ENCODE results near the gene CRABP2. TPM values are rescaled to one million over a fixed set of nuclear protein-coding genes. Genes with fewer than 3 reads are reported as not detected.

Gene CRABP2
- total and polyA plus RNA-seq, 10 of the 15 experiments (the other 5 are each of a cell fraction or from before 2014, with no cell fraction given): 0.21 to 1.3 (median 0.41) TPM

GRCh38 chr1:156692925-156693847, 12.2 kb downstream of the CRABP2 start:
- Histone ChIP-seq H3K27me3 (replicated peaks in 1 of 2; ENCODE audit: control insufficient read depth in 2 of 2, insufficient read depth in 2 of 2, low read length in 1 of 2) (peaks cover 18 to 33% of the 10 kb centered on the region in 2 experiments), H3K9me3 (replicated peaks; ENCODE audit: control insufficient read depth, insufficient read depth, low read length) (no peaks in the 10 kb centered on the region), H3K27ac (ENCODE audit: control insufficient read depth, insufficient read depth) (no peak overlapping the region), H3K4me2 (ENCODE audit: control insufficient read depth, insufficient read depth) (no peak overlapping the region), H3K79me2 (ENCODE audit: control insufficient read depth, insufficient read depth, low read length) (no peaks in the 10 kb centered on the region), H3K9ac (ENCODE audit: control insufficient read depth, insufficient read depth, low read length) (no peak overlapping the region), H3K4me3 (no peak overlapping the region), H3K36me3 (ENCODE audit: control insufficient read depth in 2 of 2, insufficient read depth in 2 of 2, low read length in 1 of 2) (no peaks in the 10 kb centered on the region), H3K4me1 (ENCODE audit: control insufficient read depth, insufficient read depth, low read length) (no peaks in the 10 kb centered on the region), H2AFZ (ENCODE audit: control insufficient read depth, low read depth, low read length) (no peak overlapping the region), H4K20me1 (ENCODE audit: control insufficient read depth, insufficient read depth) (peaks cover 4% of the 10 kb centered on the region; the same call in 1 of the 2 replicates)
- intact Hi-C loops (cut with micrococcal nuclease; ENCODE audit: unreplicated experiment): no loop called here
- DNase-seq (ENCODE audit: low read depth, low spot score) (no peak), FAIRE-seq (no peak), ATAC-seq (no peak)
- RAD21 ChIA-PET (ENCODE audit: unreplicated experiment): interaction anchor here (10.2 kb wide), 1 partner anchor 35 kb away, joined by 173 read pairs; the partner anchor contains the start of genes ISG20L2 and METTL25B
- 23% methylated on average over 12 of the region's 16 CpGs for WGBS (ENCODE audit: insufficient coverage, insufficient replicate concordance, low lambda C conversion rate, missing lambda C conversion rate)
- CTCF ChIA-PET: interaction anchor here (1.0 to 9.9 kb wide), 4 partner anchors 11 to 35 kb away, joined by 3 to 157 read pairs (median 9); partner anchors contain the start of genes CRABP2 and METTL25B
- in situ Hi-C loops (cut with MboI): no loop called here
- SMC1A ChIA-PET (ENCODE audit: uncharacterized antibody, unreplicated experiment): no interaction called here
- no TSS peak for BruUV-seq (replicated peaks)
- POLR2A ChIA-PET: interaction anchor here (1.9 kb wide), 1 partner anchor 165 kb away, joined by 10 read pairs; no protein-coding TSS in a partner anchor
- TF ChIP-seq SIX5 (IDR thresholded peaks at IDR 0.05; ENCODE audit: low read depth, low read length, severe bottlenecking) (no peak), SUPT20H (IDR thresholded peaks at IDR 0.05; ENCODE audit: borderline replicate concordance, control insufficient read depth, low read depth, low read length) (no peak), STAT1 (conservative IDR thresholded peaks at IDR 0.05) (no peak), KDM1A (IDR thresholded peaks at IDR 0.05; ENCODE audit: borderline replicate concordance) (no peak), BHLHE40 (IDR thresholded peaks at IDR 0.05; ENCODE audit: borderline replicate concordance in 1 of 2, low read depth in 2 of 2, low read length in 1 of 2) (no peak), NFYA (IDR thresholded peaks at IDR 0.05; ENCODE audit: borderline replicate concordance, low read depth, low read length) (no peak), GABPA (IDR thresholded peaks at IDR 0.05; ENCODE audit: low read depth) (no peak), STAT3 (IDR thresholded peaks at IDR 0.05; ENCODE audit: low read depth, low read length) (no peak), CBX5 (IDR thresholded peaks at IDR 0.05; ENCODE audit: low read depth) (no peak), ATF3 (IDR thresholded peaks at IDR 0.05; ENCODE audit: borderline replicate concordance, extremely low read depth, low read depth, low read length) (no peak), SP1 (IDR thresholded peaks at IDR 0.05; ENCODE audit: low read depth, low read length) (no peak)
- TF ChIP-seq, protein P1, sequence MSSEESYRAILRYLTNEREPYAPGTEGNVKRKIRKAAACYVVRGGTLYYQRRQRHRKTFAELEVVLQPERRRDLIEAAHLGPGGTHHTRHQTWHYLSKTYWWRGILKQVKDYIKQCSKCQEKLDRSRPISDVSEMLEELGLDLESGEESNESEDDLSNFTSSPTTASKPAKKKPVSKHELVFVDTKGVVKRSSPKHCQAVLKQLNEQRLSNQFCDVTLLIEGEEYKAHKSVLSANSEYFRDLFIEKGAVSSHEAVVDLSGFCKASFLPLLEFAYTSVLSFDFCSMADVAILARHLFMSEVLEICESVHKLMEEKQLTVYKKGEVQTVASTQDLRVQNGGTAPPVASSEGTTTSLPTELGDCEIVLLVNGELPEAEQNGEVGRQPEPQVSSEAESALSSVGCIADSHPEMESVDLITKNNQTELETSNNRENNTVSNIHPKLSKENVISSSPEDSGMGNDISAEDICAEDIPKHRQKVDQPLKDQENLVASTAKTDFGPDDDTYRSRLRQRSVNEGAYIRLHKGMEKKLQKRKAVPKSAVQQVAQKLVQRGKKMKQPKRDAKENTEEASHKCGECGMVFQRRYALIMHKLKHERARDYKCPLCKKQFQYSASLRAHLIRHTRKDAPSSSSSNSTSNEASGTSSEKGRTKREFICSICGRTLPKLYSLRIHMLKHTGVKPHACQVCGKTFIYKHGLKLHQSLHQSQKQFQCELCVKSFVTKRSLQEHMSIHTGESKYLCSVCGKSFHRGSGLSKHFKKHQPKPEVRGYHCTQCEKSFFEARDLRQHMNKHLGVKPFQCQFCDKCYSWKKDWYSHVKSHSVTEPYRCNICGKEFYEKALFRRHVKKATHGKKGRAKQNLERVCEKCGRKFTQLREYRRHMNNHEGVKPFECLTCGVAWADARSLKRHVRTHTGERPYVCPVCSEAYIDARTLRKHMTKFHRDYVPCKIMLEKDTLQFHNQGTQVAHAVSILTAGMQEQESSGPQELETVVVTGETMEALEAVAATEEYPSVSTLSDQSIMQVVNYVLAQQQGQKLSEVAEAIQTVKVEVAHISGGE (CRISPR knock-in tag; IDR thresholded peaks at IDR 0.05): no peak
- TF ChIP-seq, protein P2, sequence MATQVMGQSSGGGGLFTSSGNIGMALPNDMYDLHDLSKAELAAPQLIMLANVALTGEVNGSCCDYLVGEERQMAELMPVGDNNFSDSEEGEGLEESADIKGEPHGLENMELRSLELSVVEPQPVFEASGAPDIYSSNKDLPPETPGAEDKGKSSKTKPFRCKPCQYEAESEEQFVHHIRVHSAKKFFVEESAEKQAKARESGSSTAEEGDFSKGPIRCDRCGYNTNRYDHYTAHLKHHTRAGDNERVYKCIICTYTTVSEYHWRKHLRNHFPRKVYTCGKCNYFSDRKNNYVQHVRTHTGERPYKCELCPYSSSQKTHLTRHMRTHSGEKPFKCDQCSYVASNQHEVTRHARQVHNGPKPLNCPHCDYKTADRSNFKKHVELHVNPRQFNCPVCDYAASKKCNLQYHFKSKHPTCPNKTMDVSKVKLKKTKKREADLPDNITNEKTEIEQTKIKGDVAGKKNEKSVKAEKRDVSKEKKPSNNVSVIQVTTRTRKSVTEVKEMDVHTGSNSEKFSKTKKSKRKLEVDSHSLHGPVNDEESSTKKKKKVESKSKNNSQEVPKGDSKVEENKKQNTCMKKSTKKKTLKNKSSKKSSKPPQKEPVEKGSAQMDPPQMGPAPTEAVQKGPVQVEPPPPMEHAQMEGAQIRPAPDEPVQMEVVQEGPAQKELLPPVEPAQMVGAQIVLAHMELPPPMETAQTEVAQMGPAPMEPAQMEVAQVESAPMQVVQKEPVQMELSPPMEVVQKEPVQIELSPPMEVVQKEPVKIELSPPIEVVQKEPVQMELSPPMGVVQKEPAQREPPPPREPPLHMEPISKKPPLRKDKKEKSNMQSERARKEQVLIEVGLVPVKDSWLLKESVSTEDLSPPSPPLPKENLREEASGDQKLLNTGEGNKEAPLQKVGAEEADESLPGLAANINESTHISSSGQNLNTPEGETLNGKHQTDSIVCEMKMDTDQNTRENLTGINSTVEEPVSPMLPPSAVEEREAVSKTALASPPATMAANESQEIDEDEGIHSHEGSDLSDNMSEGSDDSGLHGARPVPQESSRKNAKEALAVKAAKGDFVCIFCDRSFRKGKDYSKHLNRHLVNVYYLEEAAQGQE (IDR thresholded peaks at IDR 0.05; ENCODE audit: low read depth, low read length): no peak

All from GM12878 (cell line).